Middle frontal gyrus (tissue), 1 donor: ENCODE results near the gene GRIK5.

ENCODE experiments used
- DNase-seq: peaks from one replicate; pipeline ENCODE4 v3.0.0-alpha.2; 2015; ENCODE audit warnings: low spot score; ENCODE audit errors: extremely low spot score

The GRIK5 gene

DNA sequence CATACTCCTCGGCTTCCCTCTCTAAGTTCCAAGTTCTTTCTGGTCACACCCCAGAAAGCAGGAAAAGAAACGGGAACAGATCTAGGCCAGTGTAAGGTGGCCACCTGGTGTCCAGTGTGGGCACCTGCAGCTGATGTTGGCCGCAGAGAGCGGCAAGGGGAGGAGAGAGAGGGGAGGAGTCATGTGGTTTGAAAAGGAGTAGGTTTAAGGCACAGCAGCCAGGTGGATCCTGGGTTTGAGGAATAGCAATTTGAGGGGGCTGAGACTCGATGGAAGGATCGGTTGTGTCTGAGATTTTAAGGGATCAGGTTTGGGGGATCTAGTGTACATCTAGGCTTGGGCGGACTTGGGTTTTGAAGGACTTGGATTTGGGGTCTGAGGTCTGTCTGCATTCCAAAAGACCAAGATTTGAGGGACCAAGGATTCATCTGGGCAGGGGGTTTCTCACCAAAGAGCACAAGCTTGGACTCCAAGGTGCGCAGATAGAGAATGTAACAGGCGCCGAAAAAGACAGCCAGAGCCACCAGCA, 112.1 kb downstream of the GRIK5 start:
- DNase-seq, result peak; percentile 38

DNA sequence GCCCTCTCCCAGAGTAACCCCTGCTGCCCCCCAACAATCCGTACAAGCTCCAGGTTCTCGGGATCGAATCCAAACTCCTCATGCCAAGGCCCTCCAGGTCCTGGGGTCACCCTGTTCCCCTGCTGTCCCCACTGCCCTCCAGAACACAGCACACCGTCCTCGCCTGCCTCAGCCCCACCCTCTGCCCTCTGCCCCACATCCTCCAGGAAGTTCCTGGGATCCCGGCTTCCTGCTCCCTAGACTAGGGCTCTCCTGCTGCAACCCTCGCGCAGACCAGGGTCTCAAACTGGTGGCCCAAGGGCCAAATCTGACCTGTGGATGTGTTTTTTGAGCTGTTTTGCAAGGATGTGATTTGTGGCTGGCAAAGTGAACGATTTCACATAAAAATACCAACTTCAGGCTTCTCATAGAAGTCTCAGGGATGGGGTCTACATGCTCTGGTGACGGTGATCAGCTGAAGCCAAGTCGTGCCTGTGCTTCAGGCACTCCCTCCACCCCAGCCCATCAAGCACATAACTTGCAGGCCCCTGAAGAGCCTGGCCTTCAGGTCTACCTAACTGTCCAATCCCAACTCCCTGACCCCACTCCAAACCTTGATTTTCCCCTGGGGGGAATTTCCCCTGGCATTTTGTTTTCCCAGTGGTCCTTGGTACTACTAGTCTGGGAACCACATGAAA, 112.7 kb downstream of the GRIK5 start:
- no peak for DNase-seq

DNA sequence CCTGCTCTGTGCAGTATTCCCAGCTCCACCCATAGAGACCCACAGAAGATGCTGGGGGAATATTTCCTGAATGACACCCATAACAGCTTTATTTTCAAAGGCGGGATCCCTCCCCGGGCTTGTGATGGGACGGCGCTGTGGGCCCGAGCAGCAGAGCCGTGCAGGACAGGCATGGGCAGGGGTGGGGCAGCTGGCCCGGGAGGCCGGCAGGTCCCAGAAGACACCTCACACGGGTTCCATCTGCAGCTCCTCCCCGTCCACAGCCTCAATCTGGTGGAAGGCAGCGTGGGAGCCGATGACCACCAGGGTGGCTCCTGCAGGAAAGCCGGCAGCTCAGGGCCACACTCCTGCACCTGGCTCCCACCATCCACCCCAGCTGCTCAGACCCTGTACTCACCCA, 113.4 kb downstream of the GRIK5 start:
- DNase-seq, result no peak

DNA sequence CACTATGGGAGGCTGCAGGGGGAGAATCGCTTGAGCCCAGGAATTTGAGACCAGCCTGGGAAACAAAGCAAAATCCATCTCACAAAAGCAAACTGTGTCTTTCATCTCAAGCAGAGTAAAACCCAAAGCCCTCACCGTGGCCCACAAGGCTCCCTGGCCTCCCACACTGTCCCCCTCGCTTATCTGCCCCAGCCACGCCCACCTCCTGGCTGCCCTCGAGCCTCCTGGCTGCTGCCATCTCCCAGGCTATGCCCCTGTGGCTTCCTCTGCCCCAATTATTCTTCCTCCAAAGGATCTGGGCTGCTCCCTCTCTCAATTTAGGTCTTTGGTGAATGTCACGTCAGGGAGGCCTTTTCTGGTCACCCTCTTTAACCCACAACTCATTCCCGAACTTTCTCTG, 114.5 kb downstream of the GRIK5 start:
- no peak for DNase-seq

DNA sequence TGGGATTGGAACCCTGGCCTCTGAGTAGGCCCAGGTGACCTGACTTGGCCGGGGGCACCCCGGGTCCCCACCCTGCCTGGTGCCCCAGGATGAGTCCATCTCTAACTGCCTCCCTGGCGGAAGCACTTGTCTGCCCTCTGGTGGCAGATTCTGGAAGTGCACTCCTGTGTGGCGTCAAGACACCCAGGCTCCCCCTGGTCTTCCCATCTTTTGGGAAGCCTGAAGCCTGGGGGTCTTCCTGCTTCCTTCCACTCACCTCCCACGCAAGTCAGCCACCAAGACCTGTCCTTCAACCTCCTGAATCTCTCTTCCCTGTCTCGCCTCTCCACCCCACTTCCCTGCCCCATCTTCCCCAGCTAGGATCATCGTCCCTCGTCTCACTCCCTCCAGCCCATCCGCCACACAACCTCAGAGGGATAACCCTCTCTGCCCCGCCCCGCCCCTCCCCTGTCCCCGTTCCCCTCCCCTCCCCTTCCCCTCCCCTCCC, 118.3 kb downstream of the GRIK5 start:
- DNase-seq, result peak; percentile 17
